Activated CD4-positive, alpha-beta memory T cell treated with anti-CD3 and anti-CD28 coated beads, Interleukin-2, amount 10 ng/mL, durations not matched to agents 7 days and 5 days (primary cell): ENCODE results near the gene DST. TPM values are rescaled to one million over a fixed set of nuclear protein-coding genes. Genes with fewer than 3 reads are reported as not detected.

Source experiments
- CTCF ChIA-PET: fragments of 350-600 bp; sonication (Branson Sonifier 250); formaldehyde crosslinking; loops from one replicate; lab custom pipeline; 2021; ENCODE audit warnings: antibody characterized with exemption, inconsistent platforms; lab: Charles Lee
- POLR2A ChIA-PET: fragments of 350-600 bp; sonication (Branson Sonifier 250); formaldehyde crosslinking; loops from one replicate; lab custom pipeline; 2021; ENCODE audit warnings: antibody characterized with exemption; lab: Charles Lee
- DNase-seq: peaks from one replicate; pipeline ENCODE4 v3.0.0-alpha.2; 2020
- H3K27ac Mint-ChIP-seq: one replicate; pipeline ENCODE4 v1.8.0; 2021; ENCODE audit warnings: mild to moderate bottlenecking, mixed read lengths
- H3K27me3 Mint-ChIP-seq: one replicate; pipeline ENCODE4 v1.8.0; 2021; ENCODE audit warnings: mixed read lengths
- H3K36me3 Mint-ChIP-seq: one replicate; pipeline ENCODE4 v1.8.0; 2021; ENCODE audit warnings: low read depth, mixed read lengths
- H3K4me1 Mint-ChIP-seq: one replicate; pipeline ENCODE4 v1.8.0; 2021; ENCODE audit warnings: mixed read lengths
- H3K4me3 Mint-ChIP-seq: one replicate; pipeline ENCODE4 v1.8.0; 2021; ENCODE audit warnings: mild to moderate bottlenecking, mixed read lengths
- H3K9me3 Mint-ChIP-seq: one replicate; pipeline ENCODE4 v1.8.0; 2021; ENCODE audit warnings: mixed read lengths
- total RNA-seq, 2 experiments: library from RNA; stranded (reverse); gene quantifications; one replicate each; pipeline ENCODE4 v1.2.3, GENCODE V29; 2021

Gene DST
- 1 to 10 TPM; 5.4 to 5.5 TPM for total RNA-seq

GRCh38 chr6:56642366-56643261 is at the start of gene DST:
TSS of gene DST (minus strand) at chr6:56642889.
- Mint-ChIP-seq H3K4me1 (no peaks in the 10 kb centered on the region), H3K9me3 (no peaks in the 10 kb centered on the region), H3K4me3 (no peak within 1 kb of the TSS), H3K27ac (no peak within 1 kb of the TSS), H3K36me3 (no peaks in the 10 kb centered on the region), H3K27me3 (peaks cover 4% of the 10 kb centered on the region)
- CTCF ChIA-PET, result no interaction called here
- no peak for DNase-seq
- POLR2A ChIA-PET, result no interaction called here

- CTCF ChIA-PET, result no interaction called here
- no peaks in the 10 kb centered on the region for H3K27me3 Mint-ChIP-seq
- H3K4me3 Mint-ChIP-seq, result no peak overlapping the region
- no peaks in the 10 kb centered on the region for H3K4me1 Mint-ChIP-seq
- POLR2A ChIA-PET, result no interaction called here
- H3K27ac Mint-ChIP-seq, result no peak overlapping the region
- H3K36me3 Mint-ChIP-seq, result no peaks in the 10 kb centered on the region
- DNase-seq, result no peak
- H3K9me3 Mint-ChIP-seq, result no peaks in the 10 kb centered on the region
Measured at GRCh38 chr6:56691814-56692213, 49.1 kb upstream of the DST start.

- Mint-ChIP-seq H3K36me3 (no peaks in the 10 kb centered on the region), H3K27me3 (no peaks in the 10 kb centered on the region), H3K9me3 (no peaks in the 10 kb centered on the region), H3K4me1 (no peaks in the 10 kb centered on the region), H3K4me3 (no peak overlapping the region), H3K27ac (no peak overlapping the region)
- ChIA-PET CTCF (interaction anchor here (1.3 kb wide), 1 partner anchor 14 kb away, joined by 4 read pairs; no protein-coding TSS in a partner anchor), POLR2A (no interaction called here)
- no peak for DNase-seq
Measured at GRCh38 chr6:56691286-56691595, 48.6 kb upstream of the DST start.

GRCh38 chr6:56690519-56691285 is 48.0 kb upstream of the DST start:
- Mint-ChIP-seq H3K27me3 (no peaks in the 10 kb centered on the region), H3K36me3 (no peaks in the 10 kb centered on the region), H3K4me1 (no peaks in the 10 kb centered on the region), H3K4me3 (no peak overlapping the region), H3K9me3 (no peaks in the 10 kb centered on the region), H3K27ac (no peak overlapping the region)
- DNase-seq, result no peak
- ChIA-PET POLR2A (no interaction called here), CTCF (interaction anchor here (1.3 kb wide), 1 partner anchor 15 kb away, joined by 4 read pairs; no protein-coding TSS in a partner anchor)

GRCh38 chr6:56689663-56690062 is 47.0 kb upstream of the DST start:
- H3K27me3 Mint-ChIP-seq, result no peaks in the 10 kb centered on the region
- no peak for DNase-seq
- no peaks in the 10 kb centered on the region for H3K36me3 Mint-ChIP-seq
- no peaks in the 10 kb centered on the region for H3K4me1 Mint-ChIP-seq
- no peaks in the 10 kb centered on the region for H3K9me3 Mint-ChIP-seq
- no peak overlapping the region for H3K27ac Mint-ChIP-seq
- CTCF ChIA-PET, result interaction anchor here (1.3 kb wide), 1 partner anchor 16 kb away, joined by 4 read pairs; no protein-coding TSS in a partner anchor
- POLR2A ChIA-PET, result no interaction called here
- H3K4me3 Mint-ChIP-seq, result no peak overlapping the region

GRCh38 chr6:56689114-56689513 is 46.4 kb upstream of the DST start:
- Mint-ChIP-seq H3K27me3 (no peaks in the 10 kb centered on the region), H3K4me1 (no peaks in the 10 kb centered on the region), H3K36me3 (no peaks in the 10 kb centered on the region), H3K4me3 (no peak overlapping the region), H3K27ac (no peak overlapping the region), H3K9me3 (no peaks in the 10 kb centered on the region)
- CTCF ChIA-PET, result no interaction called here
- POLR2A ChIA-PET, result no interaction called here
- no peak for DNase-seq

GRCh38 chr6:56688521-56688920 is 45.8 kb upstream of the DST start:
- Mint-ChIP-seq H3K9me3 (no peaks in the 10 kb centered on the region), H3K4me1 (no peaks in the 10 kb centered on the region), H3K27me3 (peaks cover under 1% of the 10 kb centered on the region), H3K4me3 (no peak overlapping the region), H3K27ac (no peak overlapping the region), H3K36me3 (no peaks in the 10 kb centered on the region)
- POLR2A ChIA-PET, result no interaction called here
- CTCF ChIA-PET, result no interaction called here
- DNase-seq, result no peak

GRCh38 chr6:56687551-56687950 is 44.9 kb upstream of the DST start:
- Mint-ChIP-seq H3K27ac (no peak overlapping the region), H3K4me3 (no peak overlapping the region), H3K4me1 (no peaks in the 10 kb centered on the region), H3K36me3 (no peaks in the 10 kb centered on the region), H3K27me3 (peaks cover 3% of the 10 kb centered on the region), H3K9me3 (no peaks in the 10 kb centered on the region)
- CTCF ChIA-PET, result no interaction called here
- DNase-seq, result no peak
- POLR2A ChIA-PET, result no interaction called here

GRCh38 chr6:56686429-56686828 is 43.7 kb upstream of the DST start:
- no peak for DNase-seq
- no peak overlapping the region for H3K27ac Mint-ChIP-seq
- H3K4me1 Mint-ChIP-seq, result no peaks in the 10 kb centered on the region
- H3K36me3 Mint-ChIP-seq, result no peaks in the 10 kb centered on the region
- CTCF ChIA-PET, result no interaction called here
- no peaks in the 10 kb centered on the region for H3K9me3 Mint-ChIP-seq
- POLR2A ChIA-PET, result no interaction called here
- peaks cover 3% of the 10 kb centered on the region for H3K27me3 Mint-ChIP-seq
- no peak overlapping the region for H3K4me3 Mint-ChIP-seq

- Mint-ChIP-seq H3K36me3 (no peaks in the 10 kb centered on the region), H3K9me3 (no peaks in the 10 kb centered on the region), H3K4me3 (no peak overlapping the region), H3K27ac (no peak overlapping the region), H3K27me3 (peaks cover 3% of the 10 kb centered on the region), H3K4me1 (no peaks in the 10 kb centered on the region)
- ChIA-PET POLR2A (no interaction called here), CTCF (no interaction called here)
- DNase-seq, result no peak
Measured at GRCh38 chr6:56685994-56686393, 43.3 kb upstream of the DST start.

- Mint-ChIP-seq H3K9me3 (no peaks in the 10 kb centered on the region), H3K4me1 (no peaks in the 10 kb centered on the region), H3K36me3 (no peaks in the 10 kb centered on the region), H3K4me3 (no peak overlapping the region), H3K27me3 (peaks cover 3% of the 10 kb centered on the region), H3K27ac (no peak overlapping the region)
- ChIA-PET CTCF (interaction anchor here (1.5 kb wide), 1 partner anchor 15 kb away, joined by 4 read pairs; no protein-coding TSS in a partner anchor), POLR2A (no interaction called here)
- no peak for DNase-seq
Measured at GRCh38 chr6:56685102-56685733, 42.5 kb upstream of the DST start.

GRCh38 chr6:56684342-56685101 is 41.8 kb upstream of the DST start:
- no peak overlapping the region for H3K27ac Mint-ChIP-seq
- H3K36me3 Mint-ChIP-seq, result no peaks in the 10 kb centered on the region
- CTCF ChIA-PET, result interaction anchor here (1.5 kb wide), 1 partner anchor 15 kb away, joined by 4 read pairs; no protein-coding TSS in a partner anchor
- H3K4me1 Mint-ChIP-seq, result no peaks in the 10 kb centered on the region
- DNase-seq, result no peak
- POLR2A ChIA-PET, result no interaction called here
- H3K9me3 Mint-ChIP-seq, result no peaks in the 10 kb centered on the region
- H3K27me3 Mint-ChIP-seq, result peaks cover 3% of the 10 kb centered on the region
- no peak overlapping the region for H3K4me3 Mint-ChIP-seq
